ENCODE data around the gene CD22. TPM values are rescaled to one million over a fixed set of nuclear protein-coding genes. Genes with fewer than 3 reads are reported as not detected.
A peak's percentile ranks its signal among the peaks of the same experiment; 100 is the strongest.

CD22 gene
- total and polyA plus RNA-seq, 2 of the 13 experiments (the other 11 are each of a cell fraction or from before 2014, with no cell fraction given): 0.71 to 1.7 TPM

- TF ChIP-seq SKIL (CRISPR knock-in tag; IDR thresholded peaks at IDR 0.05; ENCODE audit: borderline replicate concordance) (peak; percentile 30; the same call in 1 of the 2 replicates), HOXA5 (CRISPR knock-in tag; IDR thresholded peaks at IDR 0.05) (no peak), KDM1A (CRISPR knock-in tag; IDR thresholded peaks at IDR 0.05) (no peak), KLF12 (CRISPR knock-in tag; IDR thresholded peaks at IDR 0.05; ENCODE audit: borderline replicate concordance) (no peak), FOXP4 (CRISPR knock-in tag; IDR thresholded peaks at IDR 0.05) (peak; percentile 56), HNF4G (IDR thresholded peaks at IDR 0.05; ENCODE audit: borderline replicate concordance, low read depth, low read length) (peak; percentile 38; the same call in 1 of the 2 replicates), HNF4G (CRISPR knock-in tag; IDR thresholded peaks at IDR 0.05; ENCODE audit: borderline replicate concordance, low read depth) (no peak), CBX2 (IDR thresholded peaks at IDR 0.05; ENCODE audit: low read depth, low read length) (no peak), CBX2 (CRISPR knock-in tag; IDR thresholded peaks at IDR 0.05; ENCODE audit: low read depth) (no peak), ZFP62 (CRISPR knock-in tag; IDR thresholded peaks at IDR 0.05) (no peak), ZNF772 (CRISPR knock-in tag; IDR thresholded peaks at IDR 0.05) (no peak), ZNF335 (CRISPR knock-in tag; IDR thresholded peaks at IDR 0.05) (no peak), DPF2 (CRISPR knock-in tag; IDR thresholded peaks at IDR 0.05; ENCODE audit: borderline replicate concordance, low read depth) (no peak), ZNF256 (CRISPR knock-in tag; conservative IDR thresholded peaks at IDR 0.05) (no peak), ZNF207 (IDR thresholded peaks at IDR 0.05; ENCODE audit: borderline replicate concordance) (no peak), FOXA1 (IDR thresholded peaks at IDR 0.05) (no peak; the same call in 1 of the 2 replicates), FOXA1 (CRISPR knock-in tag; IDR thresholded peaks at IDR 0.05) (no peak), GABPB1 (CRISPR knock-in tag; IDR thresholded peaks at IDR 0.05) (no peak), GPN1 (CRISPR knock-in tag; IDR thresholded peaks at IDR 0.05; ENCODE audit: borderline replicate concordance) (no peak), SOX5 (CRISPR knock-in tag; IDR thresholded peaks at IDR 0.05; ENCODE audit: borderline replicate concordance) (no peak), ZNF749 (CRISPR knock-in tag; IDR thresholded peaks at IDR 0.05; ENCODE audit: borderline replicate concordance) (no peak), TEAD3 (CRISPR knock-in tag; optimal IDR thresholded peaks at IDR 0.05; ENCODE audit: borderline replicate concordance) (no peak), IRF2 (CRISPR knock-in tag; IDR thresholded peaks at IDR 0.05) (no peak)
- TF ChIP-seq, protein P1, sequence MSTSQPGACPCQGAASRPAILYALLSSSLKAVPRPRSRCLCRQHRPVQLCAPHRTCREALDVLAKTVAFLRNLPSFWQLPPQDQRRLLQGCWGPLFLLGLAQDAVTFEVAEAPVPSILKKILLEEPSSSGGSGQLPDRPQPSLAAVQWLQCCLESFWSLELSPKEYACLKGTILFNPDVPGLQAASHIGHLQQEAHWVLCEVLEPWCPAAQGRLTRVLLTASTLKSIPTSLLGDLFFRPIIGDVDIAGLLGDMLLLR (CRISPR knock-in tag; IDR thresholded peaks at IDR 0.05): no peak
- TF ChIP-seq, protein P2, sequence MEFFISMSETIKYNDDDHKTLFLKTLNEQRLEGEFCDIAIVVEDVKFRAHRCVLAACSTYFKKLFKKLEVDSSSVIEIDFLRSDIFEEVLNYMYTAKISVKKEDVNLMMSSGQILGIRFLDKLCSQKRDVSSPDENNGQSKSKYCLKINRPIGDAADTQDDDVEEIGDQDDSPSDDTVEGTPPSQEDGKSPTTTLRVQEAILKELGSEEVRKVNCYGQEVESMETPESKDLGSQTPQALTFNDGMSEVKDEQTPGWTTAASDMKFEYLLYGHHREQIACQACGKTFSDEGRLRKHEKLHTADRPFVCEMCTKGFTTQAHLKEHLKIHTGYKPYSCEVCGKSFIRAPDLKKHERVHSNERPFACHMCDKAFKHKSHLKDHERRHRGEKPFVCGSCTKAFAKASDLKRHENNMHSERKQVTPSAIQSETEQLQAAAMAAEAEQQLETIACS (CRISPR knock-in tag; IDR thresholded peaks at IDR 0.05): no peak
- TF ChIP-seq, protein P3, sequence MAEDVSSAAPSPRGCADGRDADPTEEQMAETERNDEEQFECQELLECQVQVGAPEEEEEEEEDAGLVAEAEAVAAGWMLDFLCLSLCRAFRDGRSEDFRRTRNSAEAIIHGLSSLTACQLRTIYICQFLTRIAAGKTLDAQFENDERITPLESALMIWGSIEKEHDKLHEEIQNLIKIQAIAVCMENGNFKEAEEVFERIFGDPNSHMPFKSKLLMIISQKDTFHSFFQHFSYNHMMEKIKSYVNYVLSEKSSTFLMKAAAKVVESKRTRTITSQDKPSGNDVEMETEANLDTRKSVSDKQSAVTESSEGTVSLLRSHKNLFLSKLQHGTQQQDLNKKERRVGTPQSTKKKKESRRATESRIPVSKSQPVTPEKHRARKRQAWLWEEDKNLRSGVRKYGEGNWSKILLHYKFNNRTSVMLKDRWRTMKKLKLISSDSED (CRISPR knock-in tag; IDR thresholded peaks at IDR 0.05): no peak
Observed at GRCh38 chr19:35389192-35389861, 60.3 kb downstream of the CD22 start (continued).

Data from HepG2 (cell line).